ENCODE measurements around the gene LMTK2.

GRCh38 chr7:98194672-98195457, 88.2 kb downstream of the LMTK2 start:
- no peak for TF ChIP-seq CTCF (IDR thresholded peaks at IDR 0.05; ENCODE audit: borderline replicate concordance, extremely low read depth, low read length, poor library complexity, severe bottlenecking)
- no peak for TF ChIP-seq EZH2 (IDR thresholded peaks at IDR 0.05; ENCODE audit: borderline replicate concordance, low read depth, low read length, severe bottlenecking)
